Transverse colon (tissue), 4 donors: ENCODE results near the gene SERPINF2.
"Not testable (repeated sequence)": the region's sequence is repeated elsewhere in the genome, so short reads cannot be mapped to it uniquely, and the experiment has no call there.

Source experiments
- CTCF ChIP-seq, 5 experiments: fragments of 200-600 bp in 3 of 5; fragments of 450-650 bp in 2 of 5; sonication (generic) in 3 of 5; IDR thresholded peaks; 1 replicate in 2 of 5; 2 replicates in 3 of 5; pipeline ENCODE4 v1.5.1; 2016 to 2017; ENCODE audit warnings: antibody characterized with exemption in 5 of 5, inconsistent platforms in 3 of 5, mild to moderate bottlenecking in 2 of 5, moderate library complexity in 1 of 5
- EP300 ChIP-seq: sonication (generic); formaldehyde crosslinking; IDR thresholded peaks from one replicate; pipeline ENCODE4 v1.6.1; 2017; ENCODE audit warnings: antibody characterized with exemption, low read depth
- POLR2A ChIP-seq: fragments of 450-650 bp; IDR thresholded peaks from one replicate; pipeline ENCODE4 v1.6.1; 2016; ENCODE audit warnings: antibody characterized with exemption, mild to moderate bottlenecking, moderate library complexity
- POLR2AphosphoS5 ChIP-seq, 3 donors: sonication (generic); formaldehyde crosslinking; IDR thresholded peaks; one replicate each; pipeline ENCODE4 v1.6.1; 2016; ENCODE audit warnings: antibody characterized with exemption in 3 of 3

GRCh38 chr17:1764705-1765104 lies 22.0 kb downstream of the SERPINF2 start:
- not testable (repeated sequence) for TF ChIP-seq POLR2A; POLR2AphosphoS5 (IDR thresholded peaks at IDR 0.05); CTCF (IDR thresholded peaks at IDR 0.05); EP300
